Measurements from ENCODE around the gene NKAPD1. TPM values are rescaled to one million over a fixed set of nuclear protein-coding genes. Genes with fewer than 3 reads are reported as not detected.

The NKAPD1 gene
- total RNA-seq, 2 experiments from 2014 or later: 20.8 to 22.6 TPM

- Mint-ChIP-seq H3K36me3 (ENCODE audit: low read depth) (peaks cover 39% of the 10 kb centered on the region), H3K4me1 (ENCODE audit: low read depth) (peaks cover 22% of the 10 kb centered on the region), H3K9me3 (no peaks in the 10 kb centered on the region), H3K27me3 (no peaks in the 10 kb centered on the region), H3K4me3 (no peak overlapping the region), H3K27ac (no peak overlapping the region)
- POLR2A ChIA-PET: interaction anchor here (0.6 kb wide), 1 partner anchor 10 kb away, joined by 3 read pairs; no protein-coding TSS in a partner anchor
- no peak for ATAC-seq
- CTCF ChIA-PET: no interaction called here
- no peak for TF ChIP-seq CTCF (IDR thresholded peaks at IDR 0.05)
- DNase-seq: no peak
- intact Hi-C loops (cut with micrococcal nuclease): loop anchor here (10.0 kb wide), 1 partner anchor 95 kb away; the partner anchor contains the start of gene DIXDC1
These were observed 44.6 kb upstream of the NKAPD1 start for GRCh38 chr11:112029460-112029859.

- ChIA-PET POLR2A (no interaction called here), CTCF (no interaction called here)
- ATAC-seq (no peak), DNase-seq (no peak)
- Mint-ChIP-seq H3K9me3 (no peaks in the 10 kb centered on the region), H3K27me3 (no peaks in the 10 kb centered on the region), H3K4me3 (no peak overlapping the region), H3K27ac (no peak overlapping the region), H3K36me3 (ENCODE audit: low read depth) (peaks cover 39% of the 10 kb centered on the region), H3K4me1 (ENCODE audit: low read depth) (peaks cover 13% of the 10 kb centered on the region)
- intact Hi-C loops (cut with micrococcal nuclease): no loop called here
- TF ChIP-seq CTCF (IDR thresholded peaks at IDR 0.05): no peak
These were observed 40.2 kb upstream of the NKAPD1 start for GRCh38 chr11:112033902-112034301.

GRCh38 chr11:112037527-112037926 lies 36.6 kb upstream of the NKAPD1 start:
- POLR2A ChIA-PET: interaction anchor here (0.6 kb wide), 1 partner anchor 108 kb away, joined by 3 read pairs; no protein-coding TSS in a partner anchor
- TF ChIP-seq CTCF (IDR thresholded peaks at IDR 0.05): no peak
- no peak overlapping the region for H3K4me3 Mint-ChIP-seq

GRCh38 chr11:112042161-112042960 lies 31.7 kb upstream of the NKAPD1 start:
- peak overlapping the region; percentile 35 for H3K27ac Mint-ChIP-seq
- intact Hi-C loops (cut with micrococcal nuclease): no loop called here
- peaks cover 44% of the 10 kb centered on the region for H3K36me3 Mint-ChIP-seq (ENCODE audit: low read depth)
- CTCF ChIA-PET: interaction anchor here (0.9 to 1.0 kb wide), 2 partner anchors 15 to 39 kb away, joined by 3 to 4 read pairs; no protein-coding TSS in a partner anchor
- no peak overlapping the region for H3K4me3 Mint-ChIP-seq
- no peaks in the 10 kb centered on the region for H3K27me3 Mint-ChIP-seq
- TF ChIP-seq CTCF (IDR thresholded peaks at IDR 0.05): no peak
- no peak for DNase-seq
- H3K9me3 Mint-ChIP-seq: no peaks in the 10 kb centered on the region
- POLR2A ChIA-PET: interaction anchor here (0.7 to 1.5 kb wide), 3 partner anchors 17 to 275 kb away, joined by 3 to 5 read pairs (median 3); partner anchors contain the start of gene DLAT
- peaks cover 15% of the 10 kb centered on the region for H3K4me1 Mint-ChIP-seq (ENCODE audit: low read depth)
- ATAC-seq: no peak

More at GRCh38 chr11:112037527-112037926, 36.6 kb upstream of the NKAPD1 start:
- ATAC-seq (no peak), DNase-seq (no peak)
- no peaks in the 10 kb centered on the region for H3K9me3 Mint-ChIP-seq
- peaks cover 28% of the 10 kb centered on the region for H3K36me3 Mint-ChIP-seq (ENCODE audit: low read depth)
- intact Hi-C loops (cut with micrococcal nuclease): no loop called here
- no peak overlapping the region for H3K27ac Mint-ChIP-seq
- H3K27me3 Mint-ChIP-seq: no peaks in the 10 kb centered on the region
- peaks cover 16% of the 10 kb centered on the region for H3K4me1 Mint-ChIP-seq (ENCODE audit: low read depth)
- CTCF ChIA-PET: no interaction called here

- intact Hi-C loops (cut with micrococcal nuclease): no loop called here
- H3K36me3 Mint-ChIP-seq (ENCODE audit: low read depth): peaks cover 47% of the 10 kb centered on the region
These were observed 31.2 kb upstream of the NKAPD1 start for GRCh38 chr11:112042961-112043304.

More at GRCh38 chr11:112042961-112043304, 31.2 kb upstream of the NKAPD1 start:
- Mint-ChIP-seq H3K4me1 (ENCODE audit: low read depth) (peaks cover 16% of the 10 kb centered on the region), H3K4me3 (no peak overlapping the region), H3K27ac (no peak overlapping the region), H3K27me3 (no peaks in the 10 kb centered on the region), H3K9me3 (no peaks in the 10 kb centered on the region)
- TF ChIP-seq CTCF (IDR thresholded peaks at IDR 0.05): no peak
- ChIA-PET CTCF (interaction anchor here (0.9 to 1.0 kb wide), 2 partner anchors 14 to 39 kb away, joined by 3 to 4 read pairs; no protein-coding TSS in a partner anchor), POLR2A (interaction anchor here (0.7 to 1.5 kb wide), 3 partner anchors 18 to 276 kb away, joined by 3 to 5 read pairs (median 3); partner anchors contain the start of gene DLAT)
- ATAC-seq (no peak), DNase-seq (no peak)

Data from activated CD8-positive, alpha-beta T cell treated with anti-CD3 and anti-CD28 coated beads for 36 hours (primary cell).